Measurements from ENCODE around the gene FANCD2.

DNA sequence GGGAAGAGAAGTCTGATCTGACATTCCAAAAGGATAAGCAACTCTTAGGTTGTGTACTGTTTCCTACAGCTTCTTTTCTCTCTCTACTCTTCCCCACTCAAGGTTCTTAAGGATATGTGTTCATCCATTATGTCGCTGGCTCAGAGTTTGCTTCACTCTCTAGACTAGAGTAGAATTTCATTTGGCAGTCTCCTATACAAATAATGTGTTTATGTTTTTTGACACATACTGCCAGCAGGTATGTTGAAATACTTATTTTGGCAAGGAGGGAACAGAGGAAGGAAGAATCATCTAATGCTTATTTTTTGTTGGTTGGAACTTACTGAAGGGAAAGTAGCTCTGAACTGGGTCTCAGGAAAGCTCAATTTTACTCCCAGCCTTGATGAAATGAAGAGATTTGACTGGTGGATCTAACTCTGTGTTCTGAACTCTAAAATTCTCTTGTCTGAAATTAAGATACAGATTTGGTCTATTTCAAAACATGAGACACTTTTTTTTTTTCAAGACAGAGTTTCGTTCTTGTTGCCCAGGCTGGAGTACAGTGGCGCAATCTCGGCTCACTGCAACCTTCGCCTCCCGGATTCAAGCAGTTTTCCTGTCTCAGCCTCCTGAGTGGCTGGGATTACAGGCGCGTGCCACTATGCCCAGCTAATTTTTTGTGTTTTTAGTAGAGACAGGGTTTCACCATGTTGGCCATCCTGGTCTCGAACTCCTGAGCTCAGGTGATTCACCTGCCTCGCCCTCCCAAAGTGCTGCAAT lies 32.0 kb upstream of the FANCD2 start:
- TF ChIP-seq CTCF (IDR thresholded peaks at IDR 0.05) (no peak), POLR2A (IDR thresholded peaks at IDR 0.05) (no peak)

Measured in heart left ventricle (tissue), 13 donors.